ACC112 (cell line): ENCODE measurements around the gene TLX2.
"Not testable (repeated sequence)": the region's sequence is repeated elsewhere in the genome, so short reads cannot be mapped to it uniquely, and the experiment has no call there.

Experiments
- H2AFZ ChIP-seq: fragments of 200-600 bp; sonication (generic); one replicate; pipeline ENCODE4 v1.6.0; 2017; ENCODE audit warnings: antibody characterized with exemption, low read length; ENCODE audit not compliant: unreplicated experiment
- H3K27ac ChIP-seq: fragments of 200-600 bp; sonication (generic); 2 replicates; pipeline ENCODE4 v1.5.1; 2014; ENCODE audit warnings: low read depth, mild to moderate bottlenecking, antibody characterized with exemption, low read length, moderate library complexity
- H3K27me3 ChIP-seq: fragments of 200-600 bp; sonication (generic); 2 replicates; pipeline ENCODE4 v1.6.1; 2014; ENCODE audit warnings: mild to moderate bottlenecking, antibody characterized with exemption, low read length, moderate library complexity, mixed read lengths; ENCODE audit not compliant: insufficient read depth
- H3K36me3 ChIP-seq: fragments of 200-600 bp; sonication (generic); 2 replicates; pipeline ENCODE4 v1.6.1; 2016; ENCODE audit warnings: mild to moderate bottlenecking, antibody characterized with exemption, low read length, moderate library complexity, mixed read lengths; ENCODE audit not compliant: insufficient read depth
- H3K4me1 ChIP-seq: fragments of 200-600 bp; sonication (generic); one replicate; pipeline ENCODE4 v1.6.1; 2016; ENCODE audit warnings: low read length, mixed read lengths; ENCODE audit not compliant: insufficient read depth, unreplicated experiment, control insufficient read depth
- H3K4me3 ChIP-seq: fragments of 200-600 bp; sonication (generic); 2 replicates; pipeline ENCODE4 v1.5.1; 2014; ENCODE audit warnings: mild to moderate bottlenecking, low read depth, low read length
- H3K79me2 ChIP-seq: fragments of 200-600 bp; sonication (generic); one replicate; pipeline ENCODE4 v1.6.0; 2016; ENCODE audit warnings: low read length; ENCODE audit not compliant: control insufficient read depth, unreplicated experiment, insufficient read depth

TLX2 gene

DNA sequence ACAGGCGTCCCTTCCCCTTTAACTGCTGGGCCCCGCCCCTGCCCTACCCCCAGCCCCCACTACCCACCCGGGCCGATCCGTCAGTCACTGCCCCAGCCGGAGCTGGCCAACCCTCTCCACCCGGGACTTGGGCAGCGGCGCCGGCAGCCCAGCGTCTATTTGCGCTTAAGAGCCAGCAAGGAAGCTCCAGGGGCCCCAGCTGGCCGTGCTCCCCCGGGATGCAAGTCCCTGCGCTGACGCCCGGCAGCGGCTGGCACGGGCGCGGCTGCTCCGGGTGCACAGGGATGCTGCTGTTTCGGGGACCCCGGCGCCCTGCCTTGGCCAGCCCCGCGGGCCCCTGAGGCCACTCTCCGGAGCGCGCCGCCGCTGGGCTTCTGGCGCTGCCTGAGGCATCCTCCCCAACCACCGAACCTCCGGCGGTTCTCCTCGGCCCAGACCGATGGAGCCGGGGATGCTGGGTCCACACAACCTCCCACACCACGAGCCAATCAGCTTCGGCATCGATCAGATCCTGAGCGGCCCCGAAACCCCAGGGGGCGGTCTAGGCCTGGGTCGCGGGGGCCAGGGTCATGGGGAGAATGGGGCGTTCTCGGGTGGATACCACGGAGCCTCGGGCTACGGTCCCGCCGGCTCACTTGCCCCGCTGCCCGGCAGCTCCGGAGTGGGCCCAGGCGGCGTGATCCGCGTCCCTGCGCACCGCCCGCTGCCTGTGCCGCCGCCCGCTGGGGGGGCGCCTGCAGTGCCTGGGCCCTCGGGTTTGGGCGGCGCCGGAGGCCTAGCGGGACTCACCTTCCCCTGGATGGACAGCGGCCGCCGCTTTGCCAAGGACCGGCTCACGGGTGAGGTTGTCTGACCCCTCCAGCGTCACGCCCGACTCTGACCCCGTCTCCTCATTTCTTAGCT, at the start of gene TLX2:
TSS of gene TLX2 (plus strand) at position 83 of the 903 bp plus-strand sequence. CDS start at position 440, 357 bp downstream.
- Histone ChIP-seq H3K36me3 (no peaks in the 10 kb centered on the region), H2AFZ (no peak within 1 kb of the TSS), H3K27ac (no peak within 1 kb of the TSS), H3K79me2 (no peaks in the 10 kb centered on the region), H3K4me1 (peaks cover 6% of the 10 kb centered on the region), H3K27me3 (peaks cover 79% of the 10 kb centered on the region), H3K4me3 (peak within 1 kb of the TSS; percentile 59)

DNA sequence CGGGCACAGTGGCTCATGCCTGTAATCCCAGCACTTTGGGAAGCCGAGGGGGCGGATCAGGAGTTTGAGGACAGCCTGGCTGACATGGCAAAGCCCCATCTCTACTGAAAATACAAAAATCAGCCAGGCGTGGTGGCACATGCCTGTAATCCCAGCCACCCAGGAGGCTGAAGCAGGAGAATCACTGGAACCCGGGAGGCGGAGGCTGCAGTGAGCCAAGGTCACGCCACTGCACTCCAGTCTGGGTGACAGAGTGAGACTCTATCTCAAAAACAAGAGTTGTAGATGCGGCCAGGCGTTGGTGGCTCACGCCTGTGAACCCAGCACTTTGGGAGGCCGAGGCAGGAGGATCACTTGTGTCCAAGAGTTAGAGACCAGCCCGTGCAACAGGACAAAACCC, 43.5 kb upstream of the TLX2 start:
- H3K79me2 ChIP-seq = peaks cover 11% of the 10 kb centered on the region
- H2AFZ ChIP-seq, H3K27ac ChIP-seq, H3K4me1 ChIP-seq, H3K27me3 ChIP-seq, H3K36me3 ChIP-seq, H3K4me3 ChIP-seq: not testable (repeated sequence)

DNA sequence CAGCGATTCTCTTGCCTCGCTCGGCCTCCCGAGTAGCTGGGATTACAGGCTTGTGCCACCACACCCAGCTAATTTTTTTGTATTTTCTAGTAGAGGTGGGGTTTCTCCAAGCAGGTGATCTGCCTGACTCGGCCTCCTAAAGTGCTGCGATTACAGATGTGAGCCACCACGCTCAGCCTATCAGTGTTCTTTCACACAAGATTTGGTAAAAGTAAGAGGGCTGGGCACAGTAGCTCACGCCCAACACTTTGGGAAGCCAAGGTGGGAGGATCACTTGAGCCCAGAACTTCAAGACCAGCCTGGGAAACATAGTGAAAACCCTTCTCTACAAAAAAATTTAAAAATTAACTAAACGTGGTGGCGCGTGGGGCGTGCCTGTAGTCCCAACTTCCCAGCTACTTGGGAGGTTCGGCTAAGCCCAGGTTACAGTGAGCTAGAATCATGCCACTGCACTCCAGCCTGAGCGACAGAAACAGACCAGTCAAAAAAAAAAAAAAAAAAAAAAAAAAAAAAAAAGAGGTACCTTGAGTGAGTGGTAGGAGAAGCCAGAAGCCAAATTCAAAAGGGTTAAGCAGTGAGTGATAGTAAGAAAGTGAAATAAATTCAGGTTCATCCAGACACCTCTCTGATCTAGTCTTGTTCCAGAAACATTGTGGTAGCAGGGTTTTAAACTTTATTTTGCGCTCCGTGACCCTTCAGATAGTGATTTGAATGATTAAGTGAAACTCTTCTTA, 42.8 kb upstream of the TLX2 start:
- H3K79me2 ChIP-seq = peaks cover 7% of the 10 kb centered on the region
- H3K36me3 ChIP-seq = peaks cover 4% of the 10 kb centered on the region; the same call in 1 of the 2 replicates
- H3K4me1 ChIP-seq = peaks cover 9% of the 10 kb centered on the region
- H3K27ac ChIP-seq = peak overlapping the region; percentile 67
- peak overlapping the region; percentile 80 for H3K4me3 ChIP-seq
- H3K27me3 ChIP-seq = no peaks in the 10 kb centered on the region
- H2AFZ ChIP-seq = peak overlapping the region; percentile 58

DNA sequence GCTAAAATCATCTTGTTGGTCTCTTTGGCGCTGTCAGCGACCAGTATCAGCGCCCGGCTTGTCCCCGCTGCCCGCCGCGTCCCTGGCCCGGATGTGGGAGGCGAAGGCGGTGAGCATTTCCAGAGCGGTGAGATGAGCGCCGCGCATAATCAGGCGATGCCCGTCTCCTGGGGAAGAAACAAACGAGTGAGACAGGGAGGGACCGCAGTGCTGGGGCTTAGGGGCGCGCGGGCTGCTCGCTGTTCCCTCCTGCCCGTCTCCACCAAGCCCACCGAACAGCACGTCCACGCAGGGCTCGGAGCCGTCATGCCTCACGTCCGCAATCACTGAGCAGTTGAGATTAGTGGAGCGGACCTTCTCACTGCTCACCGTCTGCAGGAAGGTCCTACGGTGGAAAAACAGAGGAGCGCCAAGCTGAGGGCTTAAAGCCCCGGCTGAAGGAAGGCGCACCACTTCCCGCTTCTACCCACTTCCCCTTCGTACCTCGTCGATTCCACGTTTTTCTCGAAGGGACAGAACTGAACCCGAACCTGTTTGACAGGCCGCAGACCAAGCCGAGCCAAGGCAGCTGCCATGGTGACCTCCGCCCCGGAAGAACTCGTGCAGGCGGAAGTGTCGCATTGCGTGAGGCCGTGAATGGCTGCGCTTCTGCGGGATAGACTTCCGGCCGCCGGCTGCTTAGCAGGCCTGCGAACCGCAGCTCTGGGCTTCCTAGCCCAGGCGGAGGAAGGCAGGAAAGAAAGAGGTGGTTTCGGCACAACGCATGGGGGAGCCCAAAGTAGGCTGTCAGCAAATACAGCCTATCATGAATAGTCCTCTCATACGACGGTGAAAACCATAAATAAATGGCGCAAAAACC, 41.9 kb upstream of the TLX2 start, which contains the start of gene MRPL53:
TSS of gene MRPL53 (minus strand) at position 595 of the 859 bp plus-strand sequence. CDS start at position 575, 20 bp downstream.
- Histone ChIP-seq H2AFZ (peak within 1 kb of the TSS; percentile 96), H3K27me3 (no peaks in the 10 kb centered on the region), H3K4me3 (peak within 1 kb of the TSS; percentile 80), H3K36me3 (peaks cover 6% of the 10 kb centered on the region; the same call in 1 of the 2 replicates), H3K79me2 (peaks cover 7% of the 10 kb centered on the region), H3K27ac (peak within 1 kb of the TSS; percentile 67), H3K4me1 (peaks cover 9% of the 10 kb centered on the region)

DNA sequence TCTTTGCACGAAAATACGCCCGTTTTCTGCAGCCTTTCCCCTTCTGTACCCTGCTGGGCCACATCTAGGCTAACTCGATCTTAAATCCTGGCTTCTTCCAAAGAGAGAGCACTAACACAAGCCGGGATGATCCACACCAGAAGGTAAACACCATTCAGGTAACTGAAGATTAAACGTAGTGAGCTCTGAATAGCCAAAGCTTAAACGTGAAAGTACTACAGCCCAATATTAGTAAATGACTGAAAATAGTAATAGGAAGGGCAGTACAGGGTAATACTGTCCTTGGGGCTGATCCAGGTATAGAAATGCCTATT, 41.3 kb upstream of the TLX2 start:
- Histone ChIP-seq H3K4me1 (peaks cover 9% of the 10 kb centered on the region), H3K4me3 (peak overlapping the region; percentile 80), H3K79me2 (peaks cover 7% of the 10 kb centered on the region), H2AFZ (peak overlapping the region; percentile 96), H3K36me3 (peaks cover 10% of the 10 kb centered on the region; the same call in 1 of the 2 replicates), H3K27me3 (no peaks in the 10 kb centered on the region), H3K27ac (peak overlapping the region; percentile 67)

DNA sequence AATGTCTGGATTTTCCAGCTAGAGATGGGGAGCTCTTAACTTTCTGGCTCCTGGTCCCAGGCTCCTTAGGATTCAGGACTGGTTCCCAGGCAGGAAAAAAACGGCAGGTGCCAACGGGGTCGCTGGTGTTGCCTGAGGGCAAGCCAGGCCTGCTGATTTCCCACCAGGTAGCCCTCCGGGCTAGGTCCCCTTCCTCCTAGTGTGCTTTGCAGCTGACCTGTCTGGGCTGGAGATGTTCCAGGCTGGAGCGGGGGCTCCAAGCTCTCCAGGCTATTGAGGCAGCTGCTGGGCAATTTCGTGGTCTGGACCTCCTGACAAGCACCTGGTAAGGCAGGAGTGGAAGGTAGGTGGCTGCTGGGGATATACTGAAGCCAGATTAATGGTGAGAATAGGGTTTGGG, 39.8 kb upstream of the TLX2 start:
- peaks cover 9% of the 10 kb centered on the region for H3K4me1 ChIP-seq
- no peak overlapping the region for H2AFZ ChIP-seq
- no peak overlapping the region for H3K27ac ChIP-seq
- H3K36me3 ChIP-seq = peaks cover 10% of the 10 kb centered on the region; the same call in 1 of the 2 replicates
- H3K79me2 ChIP-seq = peaks cover 9% of the 10 kb centered on the region
- H3K4me3 ChIP-seq = no peak overlapping the region
- no peaks in the 10 kb centered on the region for H3K27me3 ChIP-seq

DNA sequence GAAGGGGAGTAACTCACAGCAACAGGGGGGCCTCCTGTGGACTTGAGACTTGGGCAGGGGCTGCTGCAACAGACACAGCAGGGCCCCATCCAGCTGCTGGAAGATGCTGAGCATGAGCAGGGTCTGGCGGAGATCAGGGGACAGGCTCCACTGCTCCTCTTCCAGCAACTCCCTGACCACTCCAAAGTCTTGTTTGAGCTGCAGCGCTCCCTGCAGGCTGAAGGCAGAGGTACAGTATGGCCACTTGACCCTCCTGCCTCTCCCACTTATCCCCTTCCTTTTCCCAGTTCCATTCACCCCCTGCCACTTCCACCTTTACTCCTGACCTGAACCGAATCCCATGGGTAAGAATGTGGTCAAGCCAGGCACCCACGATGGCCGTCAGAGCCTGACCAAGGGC, 39.4 kb upstream of the TLX2 start:
- Histone ChIP-seq H3K4me3 (no peak overlapping the region), H3K79me2 (peaks cover 9% of the 10 kb centered on the region), H3K27ac (no peak overlapping the region), H3K36me3 (peaks cover 11% of the 10 kb centered on the region; the same call in 1 of the 2 replicates), H3K4me1 (peaks cover 9% of the 10 kb centered on the region), H3K27me3 (no peaks in the 10 kb centered on the region), H2AFZ (no peak overlapping the region)

DNA sequence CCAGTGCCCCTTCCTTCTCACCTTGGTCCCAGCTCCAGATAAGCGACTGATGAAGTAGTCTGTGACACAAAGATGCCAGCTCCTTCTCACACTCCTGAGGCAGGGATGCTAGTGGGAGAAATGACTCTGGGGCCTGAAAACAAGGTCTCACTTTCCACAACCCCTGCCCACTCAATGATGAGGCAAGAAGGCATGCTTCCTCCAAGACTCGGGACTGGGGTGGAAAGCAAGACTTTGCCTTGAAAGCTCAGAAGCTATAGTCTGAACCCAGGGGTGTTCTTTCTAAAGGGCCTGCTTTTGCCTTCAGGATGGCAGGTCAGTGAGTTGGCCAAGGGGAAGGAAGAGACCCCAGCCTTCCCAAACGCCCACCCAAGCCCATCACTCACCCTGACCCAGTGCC, 32.8 kb upstream of the TLX2 start:
- Histone ChIP-seq H3K27me3 (no peaks in the 10 kb centered on the region), H3K4me1 (peaks cover 13% of the 10 kb centered on the region), H2AFZ (no peak overlapping the region), H3K27ac (no peak overlapping the region), H3K4me3 (peak overlapping the region; percentile 94), H3K36me3 (peaks cover 14% of the 10 kb centered on the region; the same call in 1 of the 2 replicates), H3K79me2 (peaks cover 34% of the 10 kb centered on the region)

DNA sequence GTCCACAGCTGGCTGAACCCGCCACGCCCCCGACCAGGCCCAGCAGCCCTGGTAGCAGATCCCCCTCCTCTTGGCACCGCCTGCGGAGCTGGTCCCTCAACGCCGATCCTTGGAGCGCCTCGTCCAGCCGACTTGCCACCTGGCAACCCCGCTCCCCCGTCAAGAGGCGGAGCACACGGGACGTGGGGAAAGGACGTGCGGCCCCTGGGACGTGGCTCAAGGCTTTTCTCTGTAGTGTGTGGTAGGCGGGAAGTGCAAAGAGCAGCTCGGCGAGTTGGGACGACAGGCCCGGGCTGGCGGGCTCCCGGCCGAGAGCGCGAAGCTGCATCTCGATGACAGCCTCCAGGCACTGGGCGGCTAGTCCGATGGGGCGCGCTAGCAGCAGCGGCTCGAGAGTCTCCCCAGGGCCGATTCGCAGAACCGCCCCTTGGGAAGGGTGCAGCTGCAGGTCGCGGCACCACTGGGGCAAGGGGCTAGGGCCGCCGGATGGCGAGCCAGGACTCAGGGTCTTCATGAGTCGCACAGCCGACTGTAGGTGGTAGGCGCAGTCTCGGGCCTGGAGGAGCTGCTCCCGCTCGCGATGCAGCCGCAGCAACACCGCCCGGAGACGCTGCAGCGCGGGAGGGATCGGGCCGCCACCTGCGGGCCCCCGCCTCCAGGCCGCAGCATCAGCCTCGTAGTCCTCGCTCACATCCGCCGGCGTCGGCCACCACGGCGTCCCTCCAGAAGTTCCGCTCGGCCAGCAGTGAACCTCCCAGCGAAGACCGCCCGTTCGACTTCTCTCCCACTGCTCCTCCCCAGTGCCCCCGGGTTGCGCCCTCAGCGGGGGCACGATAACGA, 32.1 kb upstream of the TLX2 start:
- Histone ChIP-seq H3K36me3 (peaks cover 14% of the 10 kb centered on the region; the same call in 1 of the 2 replicates), H3K4me3 (peak overlapping the region; percentile 94), H3K4me1 (peaks cover 13% of the 10 kb centered on the region), H3K79me2 (peaks cover 34% of the 10 kb centered on the region), H3K27ac (peak overlapping the region; percentile 75; the same call in 1 of the 2 replicates), H3K27me3 (no peaks in the 10 kb centered on the region), H2AFZ (peak overlapping the region; percentile 90)
